Jurkat, Clone E6-1 (cell line): ENCODE results near the gene GULP1.
"Not testable (repeated sequence)": the region's sequence is repeated elsewhere in the genome, so short reads cannot be mapped to it uniquely, and the experiment has no call there.

ENCODE experiments used
- DNase-seq: peaks from one replicate; pipeline ENCODE4 v3.0.0-alpha.2; 2011; ENCODE audit warnings: low read depth, low spot score
- H3K4me3 ChIP-seq: 2 replicates; pipeline ENCODE4 v1.5.1; 2011; ENCODE audit warnings: mild to moderate bottlenecking, low read length, control low read depth, moderate library complexity

GULP1 gene

DNA sequence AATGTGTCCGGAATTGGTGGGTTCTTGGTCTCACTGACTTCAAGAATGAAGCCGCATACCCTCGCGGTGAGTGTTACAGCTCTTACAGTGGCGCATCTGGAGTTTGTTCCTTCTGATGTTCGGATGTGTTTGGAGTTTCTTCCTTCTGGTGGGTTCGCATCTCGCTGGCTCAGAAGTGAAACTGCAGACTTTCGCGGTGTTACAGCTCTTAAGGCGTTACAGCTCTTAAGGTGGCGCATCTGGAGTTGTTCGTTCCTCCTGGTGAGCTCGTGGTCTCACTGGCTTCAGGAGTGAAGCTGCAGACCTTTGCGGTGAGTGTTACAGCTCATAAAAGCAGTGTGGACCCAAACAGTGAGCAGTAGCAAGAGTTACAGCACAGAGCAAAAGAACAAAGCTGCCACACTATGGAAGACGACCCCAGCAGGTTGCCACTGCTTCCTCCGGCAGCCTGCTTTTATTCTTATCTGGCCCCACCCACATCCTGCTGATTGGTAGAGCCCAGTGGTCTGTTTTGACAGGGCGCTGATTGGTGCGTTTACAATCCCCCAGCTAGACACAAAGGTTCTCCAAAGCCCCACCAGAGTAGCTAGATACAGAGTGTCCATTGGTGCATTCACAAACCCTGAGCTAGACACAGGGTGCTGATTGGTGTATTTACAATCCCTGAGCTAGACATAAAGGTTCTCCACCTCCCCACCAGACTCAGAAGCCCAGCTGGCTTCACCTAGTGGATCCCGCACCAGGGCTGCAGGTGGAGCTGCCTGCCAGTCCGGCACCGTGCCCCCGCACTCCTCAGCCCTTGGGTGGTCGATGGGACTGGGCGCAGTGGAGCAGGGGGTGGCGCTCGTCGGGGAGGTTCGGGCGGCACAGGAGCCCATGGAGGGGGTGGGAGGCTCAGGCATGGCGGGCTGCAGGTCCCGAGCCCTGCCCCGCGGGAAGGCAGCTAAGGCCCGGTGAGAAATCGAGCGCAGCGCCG lies 314.2 kb downstream of the GULP1 start:
- not testable (repeated sequence) for H3K4me3 ChIP-seq, DNase-seq

DNA sequence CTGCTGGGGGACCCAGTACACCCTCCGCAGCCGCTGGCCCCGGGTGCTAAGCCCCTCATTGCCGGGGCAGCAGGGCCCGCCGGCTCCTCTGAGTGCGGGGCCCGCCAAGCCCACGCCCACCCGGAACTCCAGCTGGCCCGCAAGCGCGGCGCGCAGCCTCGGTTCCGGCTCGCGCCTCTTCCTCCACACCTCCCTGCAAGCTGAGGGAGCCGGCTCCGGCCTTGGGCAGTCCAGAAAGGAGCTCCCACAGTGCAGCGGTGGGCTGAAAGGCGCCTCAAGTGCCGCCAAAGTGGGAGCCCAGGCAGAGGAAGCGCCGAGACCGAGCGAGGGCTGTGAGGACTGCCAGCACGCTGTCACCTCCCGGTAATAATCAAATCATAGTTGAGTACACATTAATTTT lies 314.9 kb downstream of the GULP1 start:
- H3K4me3 ChIP-seq, DNase-seq: not testable (repeated sequence)

DNA sequence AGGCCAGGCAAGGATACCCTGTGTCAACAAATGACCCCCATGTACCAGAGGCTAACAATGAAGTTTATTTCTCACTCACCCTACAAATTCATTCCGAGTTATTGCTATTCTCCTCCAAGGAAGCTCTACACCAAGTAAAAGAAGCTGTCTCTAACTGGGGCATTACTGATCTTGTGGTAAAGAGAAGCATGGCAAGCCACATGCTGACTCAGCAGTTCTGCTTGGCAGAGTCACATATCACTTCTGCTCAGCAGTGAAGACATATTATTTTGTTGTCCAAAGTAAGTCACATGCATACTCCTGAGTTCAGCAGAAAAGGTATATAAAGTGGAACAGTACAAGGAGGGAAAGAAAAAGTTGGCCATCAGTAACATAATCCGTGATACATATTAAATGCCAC lies 315.8 kb downstream of the GULP1 start:
- H3K4me3 ChIP-seq, result no peak overlapping the region
- DNase-seq, result peak; percentile 4

DNA sequence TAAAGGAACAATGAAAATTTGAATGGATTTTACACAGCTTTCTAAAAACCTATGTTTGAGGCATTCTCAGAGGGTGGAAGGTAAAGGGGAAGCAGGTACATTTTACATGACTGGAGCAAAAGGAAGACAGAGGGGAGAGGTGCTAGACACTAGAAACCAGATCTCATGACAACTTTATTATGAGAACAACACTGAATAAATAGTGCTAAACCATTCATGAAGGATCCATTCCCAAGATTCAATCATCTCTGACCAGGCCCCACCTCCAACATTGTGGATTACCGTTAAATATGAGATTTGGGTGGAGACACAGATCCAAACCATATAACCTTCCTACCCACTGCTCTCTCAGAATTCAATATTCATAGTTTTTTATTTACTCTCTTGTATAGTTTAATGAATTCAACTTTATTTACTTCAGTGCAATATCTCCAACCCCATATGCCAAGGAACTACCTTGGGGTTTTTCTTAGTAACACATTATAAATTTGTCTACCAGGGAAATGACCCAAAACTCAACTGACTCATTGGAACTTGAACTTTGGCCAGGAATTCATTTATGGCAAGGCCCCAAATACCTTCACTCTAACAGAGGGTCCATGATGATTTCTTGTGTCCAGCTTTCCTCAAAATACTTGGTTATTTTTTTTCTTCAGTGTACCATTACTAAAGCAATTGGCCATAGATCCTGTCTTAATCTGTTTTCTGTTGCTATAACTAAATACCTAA lies 317.8 kb downstream of the GULP1 start:
- H3K4me3 ChIP-seq, result no peak overlapping the region
- DNase-seq, result no peak

- no peak for DNase-seq
- H3K4me3 ChIP-seq, result no peak overlapping the region
Observed at GRCh38 chr2:188610050-188610444, 318.4 kb downstream of the GULP1 start.

GRCh38 chr2:188610827-188611226 lies 319.2 kb downstream of the GULP1 start:
- no peak overlapping the region for H3K4me3 ChIP-seq
- DNase-seq, result no peak

DNA sequence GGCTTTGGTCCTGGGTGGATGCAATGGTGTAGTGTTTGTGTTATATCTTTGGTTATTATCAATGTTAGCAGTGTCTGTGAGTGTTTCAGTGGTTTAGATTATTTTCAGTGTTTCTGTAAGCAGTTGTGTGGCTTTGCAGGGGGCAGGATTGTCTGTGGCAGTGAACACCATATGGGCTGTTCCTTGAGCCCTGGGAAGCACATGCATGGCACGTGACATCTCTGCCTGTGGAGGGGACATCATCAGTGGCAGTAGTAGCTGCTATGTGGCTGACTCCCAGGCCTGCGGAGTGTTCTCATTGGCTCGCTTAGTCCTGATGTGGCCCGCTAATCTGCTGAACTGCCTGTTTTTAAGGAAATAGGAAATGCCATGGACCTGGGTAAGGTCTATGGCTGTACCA lies 327.5 kb downstream of the GULP1 start:
- no peak for DNase-seq
- no peak overlapping the region for H3K4me3 ChIP-seq

DNA sequence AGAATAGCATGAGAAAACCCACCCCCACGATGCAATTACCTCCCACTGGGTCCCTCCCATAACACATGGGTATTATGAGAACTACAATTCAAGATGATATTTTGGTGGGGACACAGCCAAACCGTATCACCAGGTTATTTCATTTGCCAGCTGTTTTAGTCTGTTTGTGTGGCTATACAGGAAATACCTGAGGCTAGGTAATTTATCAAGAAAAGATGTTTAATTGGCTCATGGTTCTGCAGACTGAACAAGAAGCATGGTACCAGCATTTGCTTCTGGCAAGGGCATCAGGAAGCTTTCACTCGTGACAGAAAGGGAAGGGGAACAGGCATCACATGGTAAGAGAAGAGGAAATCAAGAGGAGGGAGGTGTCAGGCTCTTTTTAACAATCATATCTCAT lies 329.2 kb downstream of the GULP1 start:
- no peak overlapping the region for H3K4me3 ChIP-seq
- no peak for DNase-seq

- no peak overlapping the region for H3K4me3 ChIP-seq
- no peak for DNase-seq
Observed at GRCh38 chr2:188622601-188623260, 331.1 kb downstream of the GULP1 start.

GRCh38 chr2:188623995-188624643 lies 332.4 kb downstream of the GULP1 start:
- no peak for DNase-seq
- no peak overlapping the region for H3K4me3 ChIP-seq

- DNase-seq, result no peak
- H3K4me3 ChIP-seq, result no peak overlapping the region
Observed at GRCh38 chr2:188627471-188627870, 335.8 kb downstream of the GULP1 start.

GRCh38 chr2:188628989-188629752 lies 337.5 kb downstream of the GULP1 start:
- DNase-seq, result no peak
- H3K4me3 ChIP-seq, result no peak overlapping the region

- DNase-seq, result no peak
- H3K4me3 ChIP-seq, result no peak overlapping the region
Observed at GRCh38 chr2:188629753-188630527, 338.3 kb downstream of the GULP1 start.

GRCh38 chr2:188631037-188631809 lies 339.5 kb downstream of the GULP1 start:
- no peak for DNase-seq
- H3K4me3 ChIP-seq, result no peak overlapping the region

GRCh38 chr2:188634656-188635055 lies 343.0 kb downstream of the GULP1 start:
- DNase-seq, result no peak

More at GRCh38 chr2:188634656-188635055, 343.0 kb downstream of the GULP1 start:
- no peak overlapping the region for H3K4me3 ChIP-seq
